GM18507 (cell line): Measurements from ENCODE around the gene RAB39B.
"Not testable (repeated sequence)": the region's sequence is repeated elsewhere in the genome, so short reads cannot be mapped to it uniquely, and the experiment has no call there.

Experiments used
- DNase-seq: peaks from one replicate; pipeline ENCODE4 v3.0.0; 2011; ENCODE audit warnings: low read depth; ENCODE audit not compliant: insufficient read length; ENCODE audit errors: extremely low spot score
- FAIRE-seq: peaks from 2 replicates; lab custom pipeline; 2011; peaks lifted over from hg19 to GRCh38; lab: Jason Lieb, UNC

RAB39B gene, protein sequence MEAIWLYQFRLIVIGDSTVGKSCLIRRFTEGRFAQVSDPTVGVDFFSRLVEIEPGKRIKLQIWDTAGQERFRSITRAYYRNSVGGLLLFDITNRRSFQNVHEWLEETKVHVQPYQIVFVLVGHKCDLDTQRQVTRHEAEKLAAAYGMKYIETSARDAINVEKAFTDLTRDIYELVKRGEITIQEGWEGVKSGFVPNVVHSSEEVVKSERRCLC

GRCh38 chrX:155263854-155264628 is at the start of gene RAB39B:
TSS of gene RAB39B (minus strand) at chrX:155264491. CDS start at chrX:155264288, 203 bp downstream.
- FAIRE-seq (peak; percentile 95), DNase-seq (peak; percentile 32)

DNA sequence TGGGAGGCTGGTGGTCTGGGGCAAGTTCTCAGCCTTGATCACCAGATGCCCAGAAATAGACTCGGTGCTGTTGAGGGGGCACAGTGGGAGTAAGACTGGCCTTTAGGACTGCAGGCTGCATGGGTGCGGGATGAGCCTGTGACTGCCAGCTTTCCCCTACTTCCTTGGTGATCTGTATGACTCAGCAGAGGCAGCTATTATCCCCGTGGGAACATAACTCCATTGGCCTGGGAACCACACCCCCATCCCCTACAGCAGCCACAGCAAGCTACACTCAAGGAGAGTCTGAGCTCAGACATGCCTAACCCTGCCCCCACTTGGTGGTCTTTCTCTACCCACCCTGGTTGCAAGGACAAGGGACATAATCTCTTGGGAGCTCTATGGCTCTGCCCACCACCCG is 49.5 kb upstream of the RAB39B start:
- DNase-seq (no peak), FAIRE-seq (no peak)

DNA sequence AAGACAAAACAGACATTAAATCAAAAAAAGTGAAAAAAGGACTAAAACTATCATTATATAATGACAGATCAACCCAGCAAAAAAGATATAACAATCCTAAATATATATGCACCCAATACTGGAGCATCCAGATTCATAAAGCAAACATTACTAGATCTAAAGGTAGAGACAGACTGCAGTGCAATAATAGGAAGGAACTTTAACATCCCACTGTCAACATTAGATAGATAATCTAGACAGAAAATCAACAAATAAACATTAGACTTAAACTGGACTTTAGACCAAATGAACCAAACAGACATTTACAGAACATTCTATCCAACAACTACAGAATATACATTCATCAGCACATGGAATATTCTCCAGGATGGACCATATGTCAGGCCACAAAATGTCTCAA is 29.5 kb upstream of the RAB39B start:
- DNase-seq (no peak), FAIRE-seq (no peak)

DNA sequence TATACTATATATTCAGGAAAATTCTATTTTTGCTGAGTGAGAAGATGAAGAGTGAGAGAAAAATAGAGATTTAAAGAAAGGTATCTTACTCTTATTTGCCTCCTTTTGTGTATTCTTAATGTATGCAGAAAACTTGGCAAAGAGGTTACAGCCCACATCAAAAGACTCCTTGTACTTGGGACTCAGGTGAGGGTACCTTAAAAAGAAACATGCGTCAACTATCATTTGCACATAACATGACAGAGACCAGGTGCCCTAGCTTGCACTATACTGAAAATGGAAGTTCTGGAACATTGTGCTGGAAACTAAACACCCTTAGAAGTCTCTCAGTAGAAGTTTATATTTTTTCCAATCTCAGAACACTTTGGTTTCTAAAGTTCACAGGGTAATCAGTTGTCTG is 15.6 kb upstream of the RAB39B start:
- DNase-seq, result no peak
- FAIRE-seq, result no peak

GRCh38 chrX:155270969-155271368 is 6.7 kb upstream of the RAB39B start:
- DNase-seq (no peak), FAIRE-seq (no peak)

- not testable (repeated sequence) for FAIRE-seq, DNase-seq
These were observed 3.7 kb upstream of the RAB39B start for GRCh38 chrX:155267995-155268394.

GRCh38 chrX:155266439-155266838 is 2.1 kb upstream of the RAB39B start:
- FAIRE-seq (no peak), DNase-seq (no peak)

GRCh38 chrX:155262970-155263754 is 1.1 kb downstream of the RAB39B start:
- FAIRE-seq (no peak), DNase-seq (no peak)

GRCh38 chrX:155259752-155260151 is 4.5 kb downstream of the RAB39B start:
- DNase-seq, result no peak
- no peak for FAIRE-seq

GRCh38 chrX:155251391-155251790 is 12.9 kb downstream of the RAB39B start:
- DNase-seq (no peak), FAIRE-seq (no peak)

GRCh38 chrX:155247497-155247896 is 16.8 kb downstream of the RAB39B start:
- no peak for DNase-seq
- FAIRE-seq, result no peak

DNA sequence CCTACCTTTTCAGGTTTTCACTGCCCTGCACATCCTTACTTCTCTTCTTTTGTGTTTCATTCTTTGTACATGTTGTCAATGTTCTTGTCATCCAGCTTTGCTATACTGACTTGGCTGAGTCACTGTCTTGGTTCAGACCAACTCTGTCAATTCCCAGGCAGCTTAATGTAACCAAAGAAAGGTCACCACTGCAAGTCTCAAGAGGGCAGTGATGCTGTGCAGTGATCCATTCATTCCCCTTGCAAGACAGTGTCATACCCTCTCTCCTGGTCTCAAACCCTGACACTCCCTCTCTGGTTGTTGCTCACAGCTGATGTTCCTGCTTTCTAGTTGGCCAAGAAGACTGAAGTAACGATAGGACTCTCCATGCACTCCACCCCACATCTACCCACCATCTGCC is 17.5 kb downstream of the RAB39B start:
- DNase-seq (no peak), FAIRE-seq (peak; percentile 56)

DNA sequence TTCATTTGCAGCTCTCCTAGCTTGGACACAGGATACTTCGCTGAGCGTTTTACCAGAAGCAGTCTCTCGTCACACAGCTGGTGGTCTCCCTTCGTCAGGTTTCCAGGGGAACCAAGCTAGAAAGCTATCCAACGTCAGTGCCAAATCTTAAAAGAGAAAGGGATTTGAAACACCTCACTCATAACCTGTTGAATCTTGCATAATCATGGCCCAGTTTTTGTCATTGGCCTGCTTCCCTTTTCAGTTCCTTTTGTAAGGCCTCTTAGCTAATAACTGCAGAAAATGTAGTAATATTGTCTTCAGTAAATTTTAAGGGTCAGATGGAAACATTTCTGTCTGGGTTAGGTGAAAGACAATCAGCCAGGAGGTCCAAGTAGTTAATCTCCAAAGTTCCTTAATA is 22.0 kb downstream of the RAB39B start:
- FAIRE-seq (peak; percentile 35), DNase-seq (no peak)

DNA sequence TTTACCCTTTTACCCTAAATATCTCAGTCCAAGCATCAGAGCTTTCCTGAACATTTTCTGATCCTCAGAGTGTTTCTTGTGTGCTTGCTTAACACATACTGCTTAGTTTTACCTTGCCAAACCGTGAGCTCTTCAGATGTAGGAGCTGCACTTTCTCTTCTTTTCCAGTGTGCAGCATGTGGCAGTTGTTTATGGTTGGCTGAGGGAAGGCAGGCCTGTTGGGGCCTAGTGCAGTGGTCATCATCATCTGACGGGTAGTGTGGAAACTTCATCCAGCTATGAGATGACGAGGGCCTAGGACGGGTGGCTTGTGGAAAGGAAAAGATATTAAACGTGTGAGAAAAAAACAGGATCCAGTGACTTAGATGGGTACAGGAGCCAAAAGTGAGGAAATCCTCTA is 26.6 kb downstream of the RAB39B start:
- no peak for DNase-seq
- peak; percentile 50 for FAIRE-seq

- FAIRE-seq (no peak), DNase-seq (no peak)
These were observed 28.4 kb downstream of the RAB39B start for GRCh38 chrX:155235891-155236290.

DNA sequence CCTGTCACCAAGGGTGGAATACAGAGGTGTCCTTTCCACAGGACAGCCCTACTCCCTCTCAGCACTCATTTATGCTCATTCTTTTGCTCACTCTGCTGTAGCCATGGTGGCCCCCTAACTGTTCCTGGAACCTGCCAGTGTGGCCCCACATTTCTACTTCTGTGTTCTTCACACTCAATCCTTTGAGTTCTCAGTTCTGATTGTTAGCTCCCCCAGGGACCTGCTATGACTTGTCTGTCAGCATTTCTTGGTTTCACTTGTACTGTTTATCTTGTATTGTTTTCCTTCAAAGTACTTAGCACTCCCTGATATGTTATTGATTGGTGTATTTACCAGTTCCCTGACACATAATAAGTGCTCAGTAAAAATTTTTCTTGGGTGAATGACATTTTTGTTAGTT is 33.1 kb downstream of the RAB39B start:
- DNase-seq, result peak; percentile 5
- FAIRE-seq, result peak; percentile 95

- FAIRE-seq, result no peak
- no peak for DNase-seq
These were observed 38.5 kb downstream of the RAB39B start for GRCh38 chrX:155225774-155226173.

GRCh38 chrX:155223746-155224145 is 40.5 kb downstream of the RAB39B start:
- DNase-seq, FAIRE-seq: not testable (repeated sequence)

DNA sequence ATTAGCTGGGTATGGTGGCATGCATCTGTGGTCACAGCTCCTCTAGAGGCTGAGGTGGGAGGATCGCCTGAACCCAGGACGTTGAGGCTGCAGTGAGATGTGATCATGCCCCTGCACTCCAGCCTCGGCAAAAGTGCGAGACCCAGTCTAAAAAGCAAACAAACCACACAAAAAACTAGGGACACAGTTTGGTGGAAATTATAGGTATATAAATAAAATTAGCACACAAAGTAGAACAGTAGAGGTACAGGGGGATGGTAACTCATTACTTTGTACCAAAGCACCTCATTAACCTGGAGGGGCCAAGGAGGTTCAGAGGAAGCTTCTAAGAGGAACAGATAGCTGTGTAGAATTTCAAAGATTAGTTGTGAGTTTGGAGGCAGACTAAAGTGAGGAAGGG is 42.9 kb downstream of the RAB39B start:
- no peak for FAIRE-seq
- no peak for DNase-seq

DNA sequence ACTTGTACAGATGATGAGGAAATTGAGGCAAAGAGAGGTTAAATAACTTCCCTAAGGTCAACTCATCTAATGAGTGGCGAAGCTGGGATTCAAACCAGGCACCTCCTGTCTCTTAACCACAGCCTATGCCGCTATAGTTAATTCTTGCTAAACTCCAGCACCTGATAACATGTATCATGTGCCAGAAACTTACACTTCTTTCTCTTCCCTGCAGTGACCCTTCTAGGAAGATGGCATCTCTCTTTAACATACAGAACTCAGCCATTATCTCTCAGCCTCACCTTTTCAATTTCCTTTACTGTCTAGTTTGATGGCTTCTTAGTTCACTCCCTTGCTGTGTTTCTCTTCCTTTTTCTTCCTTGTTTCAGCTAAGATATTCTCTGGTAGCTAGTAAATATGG is 45.5 kb downstream of the RAB39B start:
- DNase-seq (no peak), FAIRE-seq (peak; percentile 38)
